GM23338 (cell line): ENCODE data around the gene HCFC1. TPM values are rescaled to one million over a fixed set of nuclear protein-coding genes. Genes with fewer than 3 reads are reported as not detected.

Experiments
- ATAC-seq: fragments of 200-7000 bp; cut with Tn5 transposase; 3 replicates; pipeline ENCODE4 v1.9.1; 2020
- DNase-seq: peaks from one replicate; pipeline ENCODE4 v3.0.0-alpha.2; 2015; ENCODE audit warnings: low spot score
- H2AFZ ChIP-seq: fragments of 200-600 bp; sonication (generic); 2 replicates; pipeline ENCODE4 v1.8.0; 2016; ENCODE audit warnings: antibody characterized with exemption, mild to moderate bottlenecking, moderate library complexity
- H3F3A ChIP-seq: fragments of 200-600 bp; sonication (generic); replicated peaks from 2 replicates; pipeline ENCODE4 v1.8.0; 2017; ENCODE audit warnings: antibody characterized with exemption, mixed run types, low read depth
- H3K27ac ChIP-seq: fragments of 200-600 bp; sonication (generic); 2 replicates; pipeline ENCODE4 v1.6.1; 2016; ENCODE audit warnings: low read depth
- H3K27me3 ChIP-seq: fragments of 200-600 bp; sonication (generic); 2 replicates; pipeline ENCODE4 v1.8.0; 2016; ENCODE audit warnings: mild to moderate bottlenecking, mixed run types, moderate library complexity; ENCODE audit not compliant: insufficient read depth
- H3K36me3 ChIP-seq: fragments of 200-600 bp; sonication (generic); 2 replicates; pipeline ENCODE4 v1.8.0; 2016; ENCODE audit warnings: mild to moderate bottlenecking; ENCODE audit not compliant: insufficient read depth
- H3K4me1 ChIP-seq: fragments of 200-600 bp; sonication (generic); 2 replicates; pipeline ENCODE4 v1.8.0; 2016; ENCODE audit warnings: mild to moderate bottlenecking, moderate library complexity; ENCODE audit not compliant: insufficient read depth
- H3K4me2 ChIP-seq: fragments of 200-600 bp; sonication (generic); 2 replicates; pipeline ENCODE4 v1.7.1; 2017; ENCODE audit warnings: mixed run types
- H3K4me3 ChIP-seq: fragments of 200-600 bp; sonication (generic); 2 replicates; pipeline ENCODE4 v1.6.1; 2016; ENCODE audit warnings: mixed run types
- H3K79me2 ChIP-seq: fragments of 200-600 bp; sonication (generic); replicated peaks from 2 replicates; pipeline ENCODE4 v1.8.0; 2017; ENCODE audit warnings: mild to moderate bottlenecking; ENCODE audit not compliant: insufficient read depth
- H3K9me2 ChIP-seq: fragments of 200-600 bp; sonication (generic); 2 replicates; pipeline ENCODE4 v1.8.0; 2017; ENCODE audit not compliant: insufficient read depth
- H4K20me1 ChIP-seq: fragments of 200-600 bp; sonication (generic); replicated peaks from 2 replicates; pipeline ENCODE4 v1.8.0; 2017; ENCODE audit warnings: mild to moderate bottlenecking; ENCODE audit not compliant: insufficient read depth
- H3K27ac Mint-ChIP-seq: 2 replicates; pipeline ENCODE4 v1.8.0; 2020; ENCODE audit warnings: inconsistent platforms, mild to moderate bottlenecking, moderate library complexity, mixed read lengths
- H3K27me3 Mint-ChIP-seq: 3 replicates; pipeline ENCODE4 v1.8.0; 2022; ENCODE audit warnings: low read depth, mild to moderate bottlenecking, moderate library complexity, mixed read lengths, inconsistent platforms; ENCODE audit not compliant: insufficient read depth, poor library complexity
- H3K36me3 Mint-ChIP-seq: 3 replicates; pipeline ENCODE4 v1.8.0; 2021; ENCODE audit warnings: low read depth, mild to moderate bottlenecking, inconsistent platforms, moderate library complexity, mixed read lengths
- H3K4me1 Mint-ChIP-seq: 3 replicates; pipeline ENCODE4 v1.8.0; 2020; ENCODE audit warnings: mild to moderate bottlenecking, inconsistent platforms, mixed read lengths
- H3K4me3 Mint-ChIP-seq: 3 replicates; pipeline ENCODE4 v1.8.0; 2021; ENCODE audit warnings: moderate library complexity, mild to moderate bottlenecking, inconsistent platforms, mixed read lengths
- H3K9me3 Mint-ChIP-seq: 3 replicates; pipeline ENCODE4 v1.8.0; 2020; ENCODE audit warnings: moderate library complexity, mild to moderate bottlenecking, inconsistent platforms, mixed read lengths
- CREB1 ChIP-seq: fragments of 250-450 bp; sonication (Bioruptor Pico); IDR thresholded peaks from 2 replicates; pipeline ENCODE4 v1.5.0; 2020; ENCODE audit warnings: low read depth, mild to moderate bottlenecking, moderate library complexity
- EZH2 ChIP-seq: fragments of 200-600 bp; sonication (generic); IDR thresholded peaks from one replicate; pipeline ENCODE4 v1.8.0; 2017; ENCODE audit warnings: antibody characterized with exemption, mild to moderate bottlenecking, low read depth; ENCODE audit not compliant: unreplicated experiment
- EZH2phosphoT487 ChIP-seq: fragments of 200-600 bp; sonication (generic); IDR thresholded peaks from one replicate; pipeline ENCODE4 v1.8.1; 2018; ENCODE audit warnings: antibody characterized with exemption; ENCODE audit not compliant: unreplicated experiment
- JUNB ChIP-seq: IDR thresholded peaks from one replicate; pipeline ENCODE4 v1.6.1; 2016; ENCODE audit warnings: antibody characterized with exemption; ENCODE audit not compliant: unreplicated experiment
- NANOG ChIP-seq: IDR thresholded peaks from 2 replicates; pipeline ENCODE4 v1.6.1; 2016; ENCODE audit warnings: antibody characterized with exemption, borderline replicate concordance
- POLR2AphosphoS5 ChIP-seq: IDR thresholded peaks from 2 replicates; pipeline ENCODE4 v1.6.1; 2016; ENCODE audit warnings: antibody characterized with exemption, low read depth
- STAT1 ChIP-seq: IDR thresholded peaks from one replicate; pipeline ENCODE4 v1.6.1; 2016; ENCODE audit warnings: antibody characterized with exemption; ENCODE audit not compliant: unreplicated experiment
- ZNF331 ChIP-seq: fragments of 250-450 bp; sonication (Bioruptor Pico); IDR thresholded peaks from 2 replicates; pipeline ENCODE4 v1.5.0; 2020; ENCODE audit warnings: low read depth, mild to moderate bottlenecking, moderate library complexity
- ZNF462 ChIP-seq: fragments of 250-450 bp; sonication (Bioruptor Pico); IDR thresholded peaks from 2 replicates; pipeline ENCODE4 v1.5.0; 2020; ENCODE audit warnings: mild to moderate bottlenecking, moderate library complexity
- polyA plus RNA-seq: library from polyadenylated mRNA; unstranded; fragments of >200 nt; fragmentation: Nextera tagmentation; extraction: Ambion mirVana; gene quantifications from 2 replicates; pipeline ENCODE4 v1.2.1, GENCODE V29; 2016
- total RNA-seq: library from RNA; depleted of rRNA; stranded (reverse); fragments of >200 nt; shearing (Covaris generic); gene quantifications from 2 replicates; pipeline ENCODE4 v1.2.3, GENCODE V29; 2014
- TF ChIP-seq, protein P1 (sequence below), 2 experiments: fragments of 200-600 bp in 1 of 2; sonication (generic) in 1 of 2; conservative IDR thresholded peaks; 2 replicates each; pipeline versions ENCODE4 v1.5.1 to v1.6.1; 2016 to 2017; ENCODE audit warnings: antibody characterized with exemption in 2 of 2, low read depth in 2 of 2, mild to moderate bottlenecking in 2 of 2, moderate library complexity in 1 of 2
- TF ChIP-seq, protein P2 (sequence below): IDR thresholded peaks from 2 replicates; pipeline ENCODE4 v1.6.1; 2016; ENCODE audit warnings: antibody characterized with exemption

HCFC1 gene
- total and polyA plus RNA-seq, 2 experiments from 2014 or later, result 33.0 to 188 TPM

DNA sequence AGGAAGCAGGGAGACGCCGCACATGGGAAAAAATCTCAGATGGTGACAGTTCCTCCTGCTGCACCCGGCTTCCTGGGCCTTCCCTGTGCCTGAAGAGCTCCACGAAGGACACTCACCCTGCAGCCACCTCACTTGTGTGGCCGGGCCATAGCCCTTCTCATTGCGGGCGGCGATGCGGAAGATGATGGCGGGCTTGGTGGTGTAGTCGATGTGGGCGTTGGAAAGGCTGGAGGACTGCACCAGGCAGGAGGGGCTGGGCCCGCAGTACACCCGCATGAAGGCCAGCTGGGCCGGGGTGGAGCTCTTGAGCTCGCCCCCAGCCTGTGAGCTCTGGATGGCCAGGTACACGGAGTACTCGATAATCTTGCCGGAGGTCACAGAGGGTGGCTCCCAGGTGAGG, 21.5 kb downstream of the HCFC1 start:
- 0 out of 2 replicates have a peak overlapping the region, but pooled peaks have one; percentile 31 for H3K27ac Mint-ChIP-seq
- peaks cover 54% of the 10 kb centered on the region for H3K36me3 Mint-ChIP-seq
- peaks cover 2% of the 10 kb centered on the region for H3K27me3 Mint-ChIP-seq

More for the DNA sequence above, 21.5 kb downstream of the HCFC1 start:
- no peaks in the 10 kb centered on the region; the same call in 1 of the 2 replicates for H3K36me3 ChIP-seq
- H3K9me2 ChIP-seq, result no peaks in the 10 kb centered on the region
- H3K4me1 ChIP-seq, result no peaks in the 10 kb centered on the region; the same call in 1 of the 2 replicates
- H3K4me3 ChIP-seq, result no peak overlapping the region
- H3K27me3 ChIP-seq, result no peaks in the 10 kb centered on the region
- H2AFZ ChIP-seq, result no peak overlapping the region
- H4K20me1 ChIP-seq, result no peaks in the 10 kb centered on the region
- no peaks in the 10 kb centered on the region for H3F3A ChIP-seq
- Mint-ChIP-seq H3K4me3 (no peak overlapping the region), H3K9me3 (no peaks in the 10 kb centered on the region), H3K4me1 (peaks cover 17% of the 10 kb centered on the region)
- H3K79me2 ChIP-seq, result no peaks in the 10 kb centered on the region
- no peak for ATAC-seq
- TF ChIP-seq POLR2AphosphoS5, result no peak
- TF ChIP-seq STAT1, result no peak
- TF ChIP-seq EZH2, result no peak
- TF ChIP-seq JUNB, result no peak
- TF ChIP-seq, protein P1, sequence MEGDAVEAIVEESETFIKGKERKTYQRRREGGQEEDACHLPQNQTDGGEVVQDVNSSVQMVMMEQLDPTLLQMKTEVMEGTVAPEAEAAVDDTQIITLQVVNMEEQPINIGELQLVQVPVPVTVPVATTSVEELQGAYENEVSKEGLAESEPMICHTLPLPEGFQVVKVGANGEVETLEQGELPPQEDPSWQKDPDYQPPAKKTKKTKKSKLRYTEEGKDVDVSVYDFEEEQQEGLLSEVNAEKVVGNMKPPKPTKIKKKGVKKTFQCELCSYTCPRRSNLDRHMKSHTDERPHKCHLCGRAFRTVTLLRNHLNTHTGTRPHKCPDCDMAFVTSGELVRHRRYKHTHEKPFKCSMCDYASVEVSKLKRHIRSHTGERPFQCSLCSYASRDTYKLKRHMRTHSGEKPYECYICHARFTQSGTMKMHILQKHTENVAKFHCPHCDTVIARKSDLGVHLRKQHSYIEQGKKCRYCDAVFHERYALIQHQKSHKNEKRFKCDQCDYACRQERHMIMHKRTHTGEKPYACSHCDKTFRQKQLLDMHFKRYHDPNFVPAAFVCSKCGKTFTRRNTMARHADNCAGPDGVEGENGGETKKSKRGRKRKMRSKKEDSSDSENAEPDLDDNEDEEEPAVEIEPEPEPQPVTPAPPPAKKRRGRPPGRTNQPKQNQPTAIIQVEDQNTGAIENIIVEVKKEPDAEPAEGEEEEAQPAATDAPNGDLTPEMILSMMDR (conservative IDR thresholded peaks at IDR 0.05; ENCODE audit: low read depth in 2 of 2), result no peak
- TF ChIP-seq NANOG, result no peak
- TF ChIP-seq ZNF331 (CRISPR knock-in tag), result no peak
- TF ChIP-seq EZH2phosphoT487, result no peak
- TF ChIP-seq CREB1 (CRISPR knock-in tag), result no peak
- no peak for TF ChIP-seq ZNF462
- TF ChIP-seq, protein P2, sequence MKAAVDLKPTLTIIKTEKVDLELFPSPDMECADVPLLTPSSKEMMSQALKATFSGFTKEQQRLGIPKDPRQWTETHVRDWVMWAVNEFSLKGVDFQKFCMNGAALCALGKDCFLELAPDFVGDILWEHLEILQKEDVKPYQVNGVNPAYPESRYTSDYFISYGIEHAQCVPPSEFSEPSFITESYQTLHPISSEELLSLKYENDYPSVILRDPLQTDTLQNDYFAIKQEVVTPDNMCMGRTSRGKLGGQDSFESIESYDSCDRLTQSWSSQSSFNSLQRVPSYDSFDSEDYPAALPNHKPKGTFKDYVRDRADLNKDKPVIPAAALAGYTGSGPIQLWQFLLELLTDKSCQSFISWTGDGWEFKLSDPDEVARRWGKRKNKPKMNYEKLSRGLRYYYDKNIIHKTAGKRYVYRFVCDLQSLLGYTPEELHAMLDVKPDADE, result no peak
- no peak overlapping the region for H3K27ac ChIP-seq
- no peak for DNase-seq
- no peak overlapping the region for H3K4me2 ChIP-seq
